H1 (cell line): ENCODE data around the gene YAF2. TPM values are rescaled to one million over a fixed set of nuclear protein-coding genes. Genes with fewer than 3 reads are reported as not detected.

ENCODE experiments used
- CBX5 ChIP-seq: fragments of 300-800, 300-1000 bp; sonication (generic); IDR thresholded peaks from 2 replicates; pipeline ENCODE4 v1.7.1; 2016; ENCODE audit warnings: antibody characterized with exemption, low read length, low read depth
- CHD1 ChIP-seq: IDR thresholded peaks from 2 replicates; pipeline ENCODE4 v1.6.1; 2012; ENCODE audit warnings: low read depth, low read length, improper control_type of control experiment
- EZH2 ChIP-seq: fragments of 200-600 bp; sonication (generic); IDR thresholded peaks from 2 replicates; pipeline ENCODE4 v1.7.1; 2012; ENCODE audit warnings: low read depth, mild to moderate bottlenecking, moderate library complexity, low read length, inconsistent platforms; ENCODE audit not compliant: severe bottlenecking
- GTF2F1 ChIP-seq: IDR thresholded peaks from 2 replicates; pipeline ENCODE4 v1.6.1; 2012; ENCODE audit warnings: low read depth, low read length, improper control_type of control experiment, borderline replicate concordance
- polyA plus RNA-seq, 7 experiments: library from polyadenylated mRNA; depleted of rRNA in 3 of 7; stranded (reverse) in 5 of 7; unstranded in 2 of 7; fragments of >200 nt in 5 of 7; fragments of 200-250 nt in 2 of 7; gene quantifications; 1 replicate in 5 of 7; 2 replicates in 1 of 7; 4 replicates in 1 of 7; pipeline versions ENCODE4 v1.2.1 to v1.2.3, GENCODE V29; 2011 to 2013; ENCODE audit warnings: missing spikeins in 2 of 7, mixed read lengths in 2 of 7
- total RNA-seq: library from RNA; stranded (reverse); fragmentation: NEBNext Ultra II Directional; extraction: Animal tissue kit (Norgen Biotek cat#: 25700); gene quantifications from 2 replicates; pipeline ENCODE4 v1.2.1, GENCODE V29; 2021

YAF2 gene
- total and polyA plus RNA-seq, 2 of the 8 experiments (the other 6 are each of a cell fraction or from before 2014, with no cell fraction given) = 0.50 to 2.2 TPM

- TF ChIP-seq EZH2 = no peak
- TF ChIP-seq GTF2F1 = no peak
- TF ChIP-seq CBX5 = no peak
- TF ChIP-seq CHD1 = no peak
Measured at GRCh38 chr12:42125388-42125767, 112.7 kb downstream of the YAF2 start (continued).
